GM19455 (cell line): ENCODE results near the gene SRGN.
A peak's percentile ranks its signal among the peaks of the same experiment; 100 is the strongest.

Source experiments
- ATAC-seq: cut with Tn5 transposase; IDR thresholded peaks from one replicate; pipeline ENCODE4 v1.9.1; 2021; ENCODE audit not compliant: unreplicated experiment

The SRGN gene

GRCh38 chr10:69060127-69060798 is 27.6 kb upstream of the SRGN start:
- ATAC-seq: no peak

GRCh38 chr10:69061305-69062161 is 26.4 kb upstream of the SRGN start:
- ATAC-seq: no peak

- ATAC-seq: no peak
Measured at GRCh38 chr10:69062901-69063300, 25.0 kb upstream of the SRGN start.

- ATAC-seq: no peak
Measured at GRCh38 chr10:69064762-69065328, 23.1 kb upstream of the SRGN start.

- ATAC-seq: peak; percentile 46
Measured at GRCh38 chr10:69065406-69066361, 22.2 kb upstream of the SRGN start.

GRCh38 chr10:69067189-69067588 is 20.7 kb upstream of the SRGN start:
- no peak for ATAC-seq

- ATAC-seq: no peak
Measured at GRCh38 chr10:69068549-69068948, 19.4 kb upstream of the SRGN start.

- ATAC-seq: no peak
Measured at GRCh38 chr10:69069090-69070042, 18.5 kb upstream of the SRGN start.

GRCh38 chr10:69070951-69071350 is 17.0 kb upstream of the SRGN start:
- ATAC-seq: no peak

- no peak for ATAC-seq
Measured at GRCh38 chr10:69071610-69072009, 16.3 kb upstream of the SRGN start.

GRCh38 chr10:69073026-69073425 is 14.9 kb upstream of the SRGN start:
- ATAC-seq: no peak

GRCh38 chr10:69073736-69074364 is 14.1 kb upstream of the SRGN start:
- ATAC-seq: no peak

GRCh38 chr10:69074532-69074931 is 13.4 kb upstream of the SRGN start:
- ATAC-seq: no peak

GRCh38 chr10:69075431-69075830 is 12.5 kb upstream of the SRGN start:
- ATAC-seq: no peak

GRCh38 chr10:69078311-69078710 is 9.6 kb upstream of the SRGN start:
- ATAC-seq: no peak

- ATAC-seq: no peak
Measured at GRCh38 chr10:69080226-69080625, 7.7 kb upstream of the SRGN start.

GRCh38 chr10:69086001-69086509 is 1.8 kb upstream of the SRGN start:
- no peak for ATAC-seq

GRCh38 chr10:69088471-69088769 is 517 bp downstream of the SRGN start:
- ATAC-seq: no peak

GRCh38 chr10:69088801-69089501 is 1.0 kb downstream of the SRGN start:
- ATAC-seq: no peak
